Measurements from ENCODE around the gene SLC5A8. TPM values are rescaled to one million over a fixed set of nuclear protein-coding genes. Genes with fewer than 3 reads are reported as not detected.
A peak's percentile ranks its signal among the peaks of the same experiment; 100 is the strongest.

The SLC5A8 gene
- 0.22 TPM for polyA plus RNA-seq
- long read RNA-seq, donor 1 = 0 reads
- long read RNA-seq, donor 2 = 0 reads
- long read RNA-seq, donor 3 = 0 reads
- long read RNA-seq, donor 4 = 0 reads
- long read RNA-seq, donor 5 = 0 reads
- long read RNA-seq, donor 6 = 0 reads
- long read RNA-seq, donor 7 = 0 reads
- long read RNA-seq, donor 8 = 0 reads
- long read RNA-seq, donor 9 = 0 reads
- long read RNA-seq, donor 10 = 0 reads
- long read RNA-seq, donor 11 = 0 reads

GRCh38 chr12:101209319-101210302 is at the start of gene SLC5A8:
SLC5A8 (minus strand) TSS chr12:101210238; CDS start chr12:101209848, 390 bp downstream.
- peak in 1 of 2 donors; percentile 26 for DNase-seq
- Histone ChIP-seq H3K27me3 (ENCODE audit: control insufficient read depth, insufficient read depth, low read length) (peaks cover 34% of the 10 kb centered on the region), H3K4me1 (ENCODE audit: control insufficient read depth, insufficient read depth, low read length) (no peaks in the 10 kb centered on the region), H3K27ac (ENCODE audit: low read length) (no peak within 1 kb of the TSS), H3K9me3 (ENCODE audit: control insufficient read depth, low read depth, low read length) (no peaks in the 10 kb centered on the region), H3K36me3 (ENCODE audit: control insufficient read depth, insufficient read depth, low read length) (no peaks in the 10 kb centered on the region), H3K4me3 (ENCODE audit: low read length) (peak within 1 kb of the TSS; percentile 6)
- no CpG with 5 or more reads among the region's 80 CpGs for WGBS (ENCODE audit: insufficient coverage, low lambda C conversion rate)

- no peaks in the 10 kb centered on the region for H3K4me1 ChIP-seq (ENCODE audit: control insufficient read depth, insufficient read depth, low read length)
- no peak overlapping the region for H3K4me3 ChIP-seq (ENCODE audit: low read length)
- no peaks in the 10 kb centered on the region for H3K9me3 ChIP-seq (ENCODE audit: control insufficient read depth, low read depth, low read length)
- no peak for DNase-seq
- no peak overlapping the region for H3K27ac ChIP-seq (ENCODE audit: low read length)
- 79% methylated on average over 2 of the region's 4 CpGs for WGBS (ENCODE audit: insufficient coverage, low lambda C conversion rate)
- H3K36me3 ChIP-seq (ENCODE audit: control insufficient read depth, insufficient read depth, low read length) = no peaks in the 10 kb centered on the region
- H3K27me3 ChIP-seq (ENCODE audit: control insufficient read depth, insufficient read depth, low read length) = peaks cover 2% of the 10 kb centered on the region
These were observed 47.3 kb upstream of the SLC5A8 start for GRCh38 chr12:101257357-101257756.

- Histone ChIP-seq H3K9me3 (ENCODE audit: control insufficient read depth, low read depth, low read length) (no peaks in the 10 kb centered on the region), H3K27me3 (ENCODE audit: control insufficient read depth, insufficient read depth, low read length) (peaks cover 2% of the 10 kb centered on the region), H3K4me3 (ENCODE audit: low read length) (no peak overlapping the region), H3K27ac (ENCODE audit: low read length) (no peak overlapping the region), H3K36me3 (ENCODE audit: control insufficient read depth, insufficient read depth, low read length) (no peaks in the 10 kb centered on the region), H3K4me1 (ENCODE audit: control insufficient read depth, insufficient read depth, low read length) (no peaks in the 10 kb centered on the region)
- DNase-seq = no peak
- no CpG with 5 or more reads among the region's 4 CpGs for WGBS (ENCODE audit: insufficient coverage, low lambda C conversion rate)
These were observed 46.2 kb upstream of the SLC5A8 start for GRCh38 chr12:101256266-101256665.

- Histone ChIP-seq H3K36me3 (ENCODE audit: control insufficient read depth, insufficient read depth, low read length) (no peaks in the 10 kb centered on the region), H3K27ac (ENCODE audit: low read length) (no peak overlapping the region), H3K9me3 (ENCODE audit: control insufficient read depth, low read depth, low read length) (no peaks in the 10 kb centered on the region), H3K4me1 (ENCODE audit: control insufficient read depth, insufficient read depth, low read length) (no peaks in the 10 kb centered on the region), H3K4me3 (ENCODE audit: low read length) (no peak overlapping the region), H3K27me3 (ENCODE audit: control insufficient read depth, insufficient read depth, low read length) (no peaks in the 10 kb centered on the region)
- no CpG with 5 or more reads among the region's 2 CpGs for WGBS (ENCODE audit: insufficient coverage, low lambda C conversion rate)
- no peak for DNase-seq
These were observed 33.6 kb upstream of the SLC5A8 start for GRCh38 chr12:101243616-101244015.

GRCh38 chr12:101243074-101243473 is 33.0 kb upstream of the SLC5A8 start:
- Histone ChIP-seq H3K9me3 (ENCODE audit: control insufficient read depth, low read depth, low read length) (no peaks in the 10 kb centered on the region), H3K4me1 (ENCODE audit: control insufficient read depth, insufficient read depth, low read length) (no peaks in the 10 kb centered on the region), H3K4me3 (ENCODE audit: low read length) (no peak overlapping the region), H3K27ac (ENCODE audit: low read length) (no peak overlapping the region), H3K36me3 (ENCODE audit: control insufficient read depth, insufficient read depth, low read length) (no peaks in the 10 kb centered on the region), H3K27me3 (ENCODE audit: control insufficient read depth, insufficient read depth, low read length) (no peaks in the 10 kb centered on the region)
- WGBS (ENCODE audit: insufficient coverage, low lambda C conversion rate) = 20% methylated on average over 1 of the region's 2 CpGs
- DNase-seq = no peak

- no CpG with 5 or more reads among the region's 6 CpGs for WGBS (ENCODE audit: insufficient coverage, low lambda C conversion rate)
- H3K9me3 ChIP-seq (ENCODE audit: control insufficient read depth, low read depth, low read length) = no peaks in the 10 kb centered on the region
- DNase-seq = no peak
- H3K4me1 ChIP-seq (ENCODE audit: control insufficient read depth, insufficient read depth, low read length) = no peaks in the 10 kb centered on the region
- H3K27me3 ChIP-seq (ENCODE audit: control insufficient read depth, insufficient read depth, low read length) = no peaks in the 10 kb centered on the region
- H3K27ac ChIP-seq (ENCODE audit: low read length) = no peak overlapping the region
- no peak overlapping the region for H3K4me3 ChIP-seq (ENCODE audit: low read length)
- H3K36me3 ChIP-seq (ENCODE audit: control insufficient read depth, insufficient read depth, low read length) = no peaks in the 10 kb centered on the region
These were observed 28.8 kb upstream of the SLC5A8 start for GRCh38 chr12:101238800-101239329.

- DNase-seq = no peak
- Histone ChIP-seq H3K9me3 (ENCODE audit: control insufficient read depth, low read depth, low read length) (no peaks in the 10 kb centered on the region), H3K27me3 (ENCODE audit: control insufficient read depth, insufficient read depth, low read length) (no peaks in the 10 kb centered on the region), H3K27ac (ENCODE audit: low read length) (no peak overlapping the region), H3K4me1 (ENCODE audit: control insufficient read depth, insufficient read depth, low read length) (no peaks in the 10 kb centered on the region), H3K36me3 (ENCODE audit: control insufficient read depth, insufficient read depth, low read length) (no peaks in the 10 kb centered on the region), H3K4me3 (ENCODE audit: low read length) (no peak overlapping the region)
- 76% methylated on average over 3 of the region's 4 CpGs for WGBS (ENCODE audit: insufficient coverage, low lambda C conversion rate)
These were observed 28.3 kb upstream of the SLC5A8 start for GRCh38 chr12:101238306-101238705.

- Histone ChIP-seq H3K27me3 (ENCODE audit: control insufficient read depth, insufficient read depth, low read length) (no peaks in the 10 kb centered on the region), H3K4me1 (ENCODE audit: control insufficient read depth, insufficient read depth, low read length) (no peaks in the 10 kb centered on the region), H3K27ac (ENCODE audit: low read length) (no peak overlapping the region), H3K36me3 (ENCODE audit: control insufficient read depth, insufficient read depth, low read length) (no peaks in the 10 kb centered on the region), H3K4me3 (ENCODE audit: low read length) (no peak overlapping the region), H3K9me3 (ENCODE audit: control insufficient read depth, low read depth, low read length) (no peaks in the 10 kb centered on the region)
- WGBS (ENCODE audit: insufficient coverage, low lambda C conversion rate) = 100% methylated on average over 1 of the region's 2 CpGs
- DNase-seq = no peak
These were observed 25.6 kb upstream of the SLC5A8 start for GRCh38 chr12:101235686-101236085.

- 100% methylated on average over 1 of the region's 4 CpGs for WGBS (ENCODE audit: insufficient coverage, low lambda C conversion rate)
- Histone ChIP-seq H3K4me1 (ENCODE audit: control insufficient read depth, insufficient read depth, low read length) (no peaks in the 10 kb centered on the region), H3K27ac (ENCODE audit: low read length) (no peak overlapping the region), H3K9me3 (ENCODE audit: control insufficient read depth, low read depth, low read length) (no peaks in the 10 kb centered on the region), H3K27me3 (ENCODE audit: control insufficient read depth, insufficient read depth, low read length) (no peaks in the 10 kb centered on the region), H3K36me3 (ENCODE audit: control insufficient read depth, insufficient read depth, low read length) (no peaks in the 10 kb centered on the region), H3K4me3 (ENCODE audit: low read length) (no peak overlapping the region)
- DNase-seq = no peak
These were observed 21.6 kb upstream of the SLC5A8 start for GRCh38 chr12:101231636-101232035.

- WGBS (ENCODE audit: insufficient coverage, low lambda C conversion rate) = no CpG with 5 or more reads among the region's 5 CpGs
- Histone ChIP-seq H3K4me3 (ENCODE audit: low read length) (no peak overlapping the region), H3K27ac (ENCODE audit: low read length) (no peak overlapping the region), H3K4me1 (ENCODE audit: control insufficient read depth, insufficient read depth, low read length) (no peaks in the 10 kb centered on the region), H3K27me3 (ENCODE audit: control insufficient read depth, insufficient read depth, low read length) (no peaks in the 10 kb centered on the region), H3K9me3 (ENCODE audit: control insufficient read depth, low read depth, low read length) (no peaks in the 10 kb centered on the region), H3K36me3 (ENCODE audit: control insufficient read depth, insufficient read depth, low read length) (no peaks in the 10 kb centered on the region)
- no peak for DNase-seq
These were observed 20.5 kb upstream of the SLC5A8 start for GRCh38 chr12:101230547-101230946.

Measured in large intestine (tissue), 12 donors.